GM19452 (cell line): ENCODE measurements around the gene FAM163B.
"Not testable (repeated sequence)": the region's sequence is repeated elsewhere in the genome, so short reads cannot be mapped to it uniquely, and the experiment has no call there.

Experiments
- ATAC-seq: cut with Tn5 transposase; IDR thresholded peaks from one replicate; pipeline ENCODE4 v1.9.1; 2021; ENCODE audit not compliant: unreplicated experiment

Gene FAM163B

GRCh38 chr9:133640160-133640559, 31.0 kb upstream of the FAM163B start:
- no peak for ATAC-seq

GRCh38 chr9:133639613-133640012, 30.4 kb upstream of the FAM163B start:
- ATAC-seq, result no peak

- no peak for ATAC-seq
These were observed 29.5 kb upstream of the FAM163B start for GRCh38 chr9:133638711-133639110.

- ATAC-seq, result no peak
These were observed 28.9 kb upstream of the FAM163B start for GRCh38 chr9:133638076-133638475.

- ATAC-seq, result no peak
These were observed 28.4 kb upstream of the FAM163B start for GRCh38 chr9:133637451-133638055.

- no peak for ATAC-seq
These were observed 27.7 kb upstream of the FAM163B start for GRCh38 chr9:133636902-133637301.

- ATAC-seq, result no peak
These were observed 26.6 kb upstream of the FAM163B start, which contains the start of gene DBH for GRCh38 chr9:133635533-133636531. Gene DBH (plus strand): TSS chr9:133636363. CDS start chr9:133636372, 9 bp downstream.

GRCh38 chr9:133635098-133635497, 25.9 kb upstream of the FAM163B start:
- no peak for ATAC-seq

GRCh38 chr9:133634081-133634691, 25.0 kb upstream of the FAM163B start:
- ATAC-seq, result no peak

GRCh38 chr9:133633681-133634080, 24.5 kb upstream of the FAM163B start:
- no peak for ATAC-seq

GRCh38 chr9:133632806-133633680, 23.9 kb upstream of the FAM163B start:
- no peak for ATAC-seq

- no peak for ATAC-seq
These were observed 21.9 kb upstream of the FAM163B start for GRCh38 chr9:133631111-133631510.

- ATAC-seq, result no peak
These were observed 20.3 kb upstream of the FAM163B start for GRCh38 chr9:133629221-133630110.

- no peak for ATAC-seq
These were observed 19.6 kb upstream of the FAM163B start for GRCh38 chr9:133628766-133629165.

- no peak for ATAC-seq
These were observed 18.2 kb upstream of the FAM163B start for GRCh38 chr9:133627341-133627740.

- not testable (repeated sequence) for ATAC-seq
These were observed 16.8 kb upstream of the FAM163B start for GRCh38 chr9:133626008-133626407.

GRCh38 chr9:133622555-133622954, 13.4 kb upstream of the FAM163B start:
- ATAC-seq, result no peak

- ATAC-seq, result no peak
These were observed 12.6 kb upstream of the FAM163B start for GRCh38 chr9:133621725-133622267.

- ATAC-seq, result no peak
These were observed 10.6 kb upstream of the FAM163B start for GRCh38 chr9:133619791-133620190.
